HepG2 (cell line): ENCODE results near the gene GNA12. TPM values are rescaled to one million over a fixed set of nuclear protein-coding genes. Genes with fewer than 3 reads are reported as not detected.
A peak's percentile ranks its signal among the peaks of the same experiment; 100 is the strongest.

Experiments used
- ATAC-seq: fragments of 200-7000 bp; cut with Tn5 transposase; 3 replicates; pipeline ENCODE4 v1.9.1; 2020; ENCODE audit warnings: mild to moderate bottlenecking, moderate library complexity
- BruUV-seq: library from RNA; stranded (reverse); fragments of 400-500 nt; replicated peaks from 2 replicates; lab custom pipeline; 2021; lab: Mats Ljungman, UMichigan
- CTCF ChIA-PET: fragments of 300-600 bp; formaldehyde crosslinking; extraction: SDS; loops from one replicate; lab custom pipeline; 2021; ENCODE audit warnings: low total read pairs, inconsistent platforms, low intra/inter-chr PET ratio; lab: Yijun Ruan, JAX
- POLR2A ChIA-PET: fragments of 350-600 bp; sonication (Branson Sonifier 250); formaldehyde crosslinking; loops from one replicate; lab custom pipeline; 2020; ENCODE audit warnings: antibody characterized with exemption, inconsistent platforms; lab: Yijun Ruan, JAX
- DNase-seq: peaks from one replicate; pipeline ENCODE4 v3.0.0-alpha.2; 2015; ENCODE audit warnings: low spot score
- FAIRE-seq: peaks from 3 replicates; lab custom pipeline; 2011; peaks lifted over from hg19 to GRCh38; lab: Jason Lieb, UNC
- H2AFZ ChIP-seq: one replicate; pipeline ENCODE4 v1.6.1; 2011; ENCODE audit warnings: low read length, inconsistent platforms
- H3K27ac ChIP-seq: fragments of 300-600 bp; 3 replicates; pipeline ENCODE4 v1.8.0; 2011; ENCODE audit warnings: mixed run types, mild to moderate bottlenecking, mixed read lengths, low read length, inconsistent platforms; ENCODE audit not compliant: insufficient read depth; ENCODE audit errors: extremely low read length
- H3K27me3 ChIP-seq, 2 experiments: fragments of 200-600 bp in 1 of 2; 2 replicates in 1 of 2; 3 replicates in 1 of 2; pipeline versions ENCODE4 v1.6.0 to v1.8.0; 2011; ENCODE audit warnings: low read length in 2 of 2, mild to moderate bottlenecking in 2 of 2, moderate library complexity in 2 of 2, inconsistent platforms in 1 of 2; ENCODE audit not compliant: insufficient read depth in 2 of 2, control insufficient read depth in 1 of 2
- H3K36me3 ChIP-seq, 2 experiments: fragments of 200-600 bp in 1 of 2; replicated peaks in 1 of 2; 2 replicates in 1 of 2; 3 replicates in 1 of 2; pipeline versions ENCODE4 v1.5.1 to v1.8.0; 2011; ENCODE audit warnings: low read length in 2 of 2, inconsistent platforms in 1 of 2; ENCODE audit not compliant: insufficient read depth in 2 of 2, control insufficient read depth in 1 of 2
- H3K4me1 ChIP-seq: 2 replicates; pipeline ENCODE4 v1.5.1; 2012; ENCODE audit warnings: low read length, inconsistent platforms; ENCODE audit not compliant: insufficient read depth
- H3K4me2 ChIP-seq: 2 replicates; pipeline ENCODE4 v1.6.0; 2011; ENCODE audit warnings: low read depth, low read length, inconsistent platforms
- H3K4me3 ChIP-seq, 3 experiments: fragments of 200-600 bp in 1 of 3; sonication (generic), shearing (Covaris generic) in 1 of 3; replicated peaks in 1 of 3; 2 replicates each; pipeline ENCODE4 v1.5.1; 2011 to 2016; ENCODE audit warnings: low read length in 3 of 3, inconsistent platforms in 2 of 3, low read depth in 2 of 3, mild to moderate bottlenecking in 2 of 3, control low read depth in 1 of 3, mixed read lengths in 1 of 3; ENCODE audit not compliant: insufficient read depth in 1 of 3
- H3K79me2 ChIP-seq: one replicate; pipeline ENCODE4 v1.6.1; 2011; ENCODE audit warnings: low read length, inconsistent platforms; ENCODE audit not compliant: insufficient read depth
- H3K9ac ChIP-seq: 2 replicates; pipeline ENCODE4 v1.6.0; 2011; ENCODE audit warnings: mild to moderate bottlenecking, low read depth, low read length, inconsistent platforms; ENCODE audit not compliant: insufficient read depth
- H3K9me3 ChIP-seq: 2 replicates; pipeline ENCODE4 v1.5.1; 2012; ENCODE audit warnings: mild to moderate bottlenecking, low read length
- H4K20me1 ChIP-seq: 2 replicates; pipeline ENCODE4 v1.6.0; 2011; ENCODE audit warnings: inconsistent platforms, mild to moderate bottlenecking, low read length, moderate library complexity; ENCODE audit not compliant: insufficient read depth
- ARNT2 ChIP-seq: sonication (generic); formaldehyde crosslinking; IDR thresholded peaks from 2 replicates; pipeline ENCODE4 v1.8.0; 2022; ENCODE audit warnings: mild to moderate bottlenecking, low read depth, missing genetic modification reagents, moderate library complexity
- EZH2 ChIP-seq: conservative IDR thresholded peaks from 2 replicates; pipeline ENCODE4 v1.6.1; 2012; ENCODE audit warnings: mild to moderate bottlenecking, low read depth, low read length, moderate library complexity
- KLF9 ChIP-seq: IDR thresholded peaks from 2 replicates; pipeline ENCODE4 v1.6.1; 2016; ENCODE audit warnings: low read depth
- ZNF687 ChIP-seq: sonication (generic); formaldehyde crosslinking; IDR thresholded peaks from 2 replicates; pipeline ENCODE4 v1.5.1; 2020; ENCODE audit warnings: mild to moderate bottlenecking, missing genetic modification reagents, moderate library complexity
- WGBS: methylation state at CpG from one replicate; pipeline ENCODE4 v1.1.6; 2017; ENCODE audit warnings: low lambda C conversion rate; 5-methylcytosine and 5-hydroxymethylcytosine counted together
- in situ Hi-C: cut with HindIII; loops from 2 replicates; pipeline ENCODE4 v1.10.0; 2017; ENCODE audit warnings: low pct_unique_long_range_greater_than_20kb; ENCODE audit not compliant: extremely low pct_ligation_motif_present
- intact Hi-C: fragments of 100-400 bp; cut with micrococcal nuclease; formaldehyde crosslinking; loops from one replicate; pipeline ENCODE4 v1.10.0; 2022; ENCODE audit not compliant: unreplicated experiment
- polyA plus RNA-seq, 8 experiments: library from polyadenylated mRNA; depleted of rRNA in 3 of 8; stranded (reverse) in 7 of 8; unstranded in 1 of 8; fragments of >200 nt; fragmentation: Illumina TruSeq in 4 of 8; extraction: Trizol in 4 of 8; gene quantifications; 2 replicates each; pipeline versions ENCODE4 v1.2.1 to v1.2.3, GENCODE V29; 2011 to 2016; ENCODE audit warnings: low read depth in 4 of 8, missing spikeins in 1 of 8, mixed read lengths in 1 of 8; ENCODE audit not compliant: insufficient read depth in 1 of 8
- total RNA-seq, 5 experiments: library from RNA; depleted of rRNA; stranded (reverse); fragments of >200 nt; fragmentation: Illumina TruSeq; extraction: Trizol; gene quantifications; 2 replicates each; pipeline ENCODE4 v1.2.3, GENCODE V29; 2016; ENCODE audit warnings: low read depth in 1 of 5

The GNA12 gene
- total and polyA plus RNA-seq, 2 of the 13 experiments (the other 11 are each of a cell fraction or from before 2014, with no cell fraction given), result 16.2 to 50.9 TPM

DNA sequence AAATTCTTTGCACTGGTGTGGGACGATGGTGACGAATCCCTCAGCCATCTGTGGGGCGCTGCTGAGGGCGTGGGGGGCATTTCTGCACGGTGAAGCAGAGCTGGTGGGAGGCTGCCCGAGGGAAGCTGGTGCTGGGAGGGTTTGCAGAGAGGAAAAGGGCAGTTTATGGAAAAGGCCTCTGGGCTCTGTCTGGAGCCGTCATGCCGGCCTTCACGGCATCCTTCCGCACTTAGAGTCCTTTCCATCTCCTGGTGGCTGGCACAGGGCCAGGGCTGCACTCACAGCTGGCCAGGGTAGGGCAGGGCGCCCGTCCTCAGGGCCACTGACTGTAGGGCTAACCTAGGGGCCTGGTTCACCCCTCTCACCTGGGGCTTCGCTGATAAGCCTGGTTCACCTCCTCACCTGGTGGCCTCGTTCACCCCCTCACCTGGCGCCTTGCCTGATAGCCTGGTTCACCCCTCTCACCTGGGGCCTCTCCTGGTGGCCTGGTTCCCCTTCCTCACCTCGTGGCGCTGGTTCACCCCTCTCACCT, 156.7 kb downstream of the GNA12 start:
- Histone ChIP-seq H3K4me2 (no peak overlapping the region), H3K4me1 (peaks cover 24% of the 10 kb centered on the region), H3K36me3 (no peaks in the 10 kb centered on the region), H3K27me3 (peaks cover 24 to 69% of the 10 kb centered on the region in 2 experiments), H3K9me3 (no peaks in the 10 kb centered on the region), H3K9ac (no peak overlapping the region), H4K20me1 (no peaks in the 10 kb centered on the region), H3K79me2 (no peaks in the 10 kb centered on the region), H3K4me3 (no peak overlapping the region), H2AFZ (no peak overlapping the region), H3K27ac (no peak overlapping the region)
- DNase-seq, result no peak
- WGBS, result 12% methylated on average over 8 of the region's 17 CpGs
- in situ Hi-C loops (no loop called here), intact Hi-C loops (no loop called here)
- TF ChIP-seq ARNT2 (no peak), KLF9 (CRISPR knock-in tag) (no peak), ZNF687 (CRISPR knock-in tag) (peak; percentile 4; the same call in 1 of the 2 replicates), EZH2 (peak; percentile 71; the same call in 1 of the 2 replicates)
- ChIA-PET POLR2A (no interaction called here), CTCF (no interaction called here)
- ATAC-seq, result no peak; the same call in 2 of the 3 replicates
- BruUV-seq, result no TSS peak
- FAIRE-seq, result no peak
